ENCODE measurements around the gene CAMTA1.

GRCh38 chr1:6805004-6805416, 19.8 kb downstream of the CAMTA1 start:
- TF ChIP-seq CTCF (IDR thresholded peaks at IDR 0.05; ENCODE audit: poor library complexity), result no peak
- no peak for TF ChIP-seq EZH2 (IDR thresholded peaks at IDR 0.05; ENCODE audit: borderline replicate concordance)

Measured in hepatocyte (in vitro differentiated cells).